IPS-18c (cell line): ENCODE results near the gene SWSAP1.
"Not testable (repeated sequence)": the region's sequence is repeated elsewhere in the genome, so short reads cannot be mapped to it uniquely, and the experiment has no call there.

Source experiments
- H3K4me3 ChIP-seq: 2 replicates; pipeline ENCODE4 v1.7.0; 2013; ENCODE audit warnings: low read depth, mild to moderate bottlenecking, low read length, moderate library complexity; ENCODE audit not compliant: insufficient read depth
- H3K9me3 ChIP-seq: one replicate; pipeline ENCODE4 v1.6.1; 2013; ENCODE audit warnings: mild to moderate bottlenecking, low read length, moderate library complexity; ENCODE audit not compliant: control insufficient read depth, insufficient read depth

SWSAP1 gene

GRCh38 chr19:11346104-11346940 lies 28.1 kb upstream of the SWSAP1 start, which contains the start of the genes CCDC159 and TMEM205:
Gene CCDC159 (plus strand): TSS chr19:11346519. CDS start chr19:11346607, 88 bp downstream.
Gene TMEM205 (minus strand): TSS chr19:11346268. CDS start chr19:11345619, 649 bp downstream.
- Histone ChIP-seq H3K9me3 (peaks cover under 1% of the 10 kb centered on the region), H3K4me3 (peak within 1 kb of the TSS; percentile 90)

GRCh38 chr19:11347546-11348039 lies 26.9 kb upstream of the SWSAP1 start:
- H3K9me3 ChIP-seq, result no peaks in the 10 kb centered on the region
- H3K4me3 ChIP-seq, result no peak overlapping the region

GRCh38 chr19:11349171-11349570 lies 25.3 kb upstream of the SWSAP1 start:
- no peaks in the 10 kb centered on the region for H3K9me3 ChIP-seq

GRCh38 chr19:11354102-11354501 lies 20.4 kb upstream of the SWSAP1 start:
- H3K9me3 ChIP-seq, H3K4me3 ChIP-seq: not testable (repeated sequence)

More at GRCh38 chr19:11349171-11349570, 25.3 kb upstream of the SWSAP1 start:
- no peak overlapping the region for H3K4me3 ChIP-seq

GRCh38 chr19:11355160-11356073 lies 19.0 kb upstream of the SWSAP1 start, which contains the start of gene PLPPR2:
Gene PLPPR2 (plus strand): TSS chr19:11355432. CDS start chr19:11357674, 2,242 bp downstream.
- Histone ChIP-seq H3K4me3 (peak within 1 kb of the TSS; percentile 36), H3K9me3 (no peaks in the 10 kb centered on the region)

GRCh38 chr19:11356074-11356397 lies 18.4 kb upstream of the SWSAP1 start:
- H3K4me3 ChIP-seq, result peak overlapping the region; percentile 36

GRCh38 chr19:11356676-11357550 lies 17.6 kb upstream of the SWSAP1 start:
- Histone ChIP-seq H3K9me3 (no peaks in the 10 kb centered on the region), H3K4me3 (no peak overlapping the region)

More at GRCh38 chr19:11356074-11356397, 18.4 kb upstream of the SWSAP1 start:
- H3K9me3 ChIP-seq, result no peaks in the 10 kb centered on the region

GRCh38 chr19:11359421-11359820 lies 15.0 kb upstream of the SWSAP1 start:
- Histone ChIP-seq H3K9me3 (no peaks in the 10 kb centered on the region), H3K4me3 (no peak overlapping the region; the same call in 1 of the 2 replicates)

GRCh38 chr19:11361037-11361770 lies 13.3 kb upstream of the SWSAP1 start:
- peak overlapping the region; percentile 65 for H3K4me3 ChIP-seq
- H3K9me3 ChIP-seq, result no peaks in the 10 kb centered on the region

GRCh38 chr19:11361771-11362731 lies 12.4 kb upstream of the SWSAP1 start:
- Histone ChIP-seq H3K9me3 (no peaks in the 10 kb centered on the region), H3K4me3 (peak overlapping the region; percentile 65)

- Histone ChIP-seq H3K9me3 (no peaks in the 10 kb centered on the region), H3K4me3 (no peak overlapping the region)
Observed at GRCh38 chr19:11363881-11364280, 10.6 kb upstream of the SWSAP1 start.

GRCh38 chr19:11364296-11364904 lies 10.1 kb upstream of the SWSAP1 start:
- no peak overlapping the region for H3K4me3 ChIP-seq
- no peaks in the 10 kb centered on the region for H3K9me3 ChIP-seq

- no peaks in the 10 kb centered on the region for H3K9me3 ChIP-seq
Observed at GRCh38 chr19:11364935-11365334, 9.5 kb upstream of the SWSAP1 start.

GRCh38 chr19:11365557-11366117 lies 8.8 kb upstream of the SWSAP1 start:
- no peak overlapping the region for H3K4me3 ChIP-seq
- H3K9me3 ChIP-seq, result no peaks in the 10 kb centered on the region

More at GRCh38 chr19:11364935-11365334, 9.5 kb upstream of the SWSAP1 start:
- H3K4me3 ChIP-seq, result no peak overlapping the region
